ENCODE results near the gene HAUS8.
A peak's percentile ranks its signal among the peaks of the same experiment; 100 is the strongest.

HAUS8 gene

GRCh38 chr19:17069193-17069592 is 6.1 kb downstream of the HAUS8 start:
- peaks cover 42% of the 10 kb centered on the region for H3K36me3 Mint-ChIP-seq (ENCODE audit: low read depth)
- H3K4me1 Mint-ChIP-seq, result peaks cover 54% of the 10 kb centered on the region

GRCh38 chr19:17063428-17063827 is 11.8 kb downstream of the HAUS8 start:
- no peak for DNase-seq
- peaks cover 10% of the 10 kb centered on the region for H3K4me1 Mint-ChIP-seq
- H3K27me3 Mint-ChIP-seq (ENCODE audit: low read depth, poor library complexity), result peaks cover 2% of the 10 kb centered on the region
- H3K27ac Mint-ChIP-seq, result peak overlapping the region; percentile 53
- peaks cover 53% of the 10 kb centered on the region for H3K36me3 Mint-ChIP-seq (ENCODE audit: low read depth)
- no peaks in the 10 kb centered on the region for H3K9me3 Mint-ChIP-seq
- H3K4me3 Mint-ChIP-seq, result no peak overlapping the region
- TF ChIP-seq, protein P1, sequence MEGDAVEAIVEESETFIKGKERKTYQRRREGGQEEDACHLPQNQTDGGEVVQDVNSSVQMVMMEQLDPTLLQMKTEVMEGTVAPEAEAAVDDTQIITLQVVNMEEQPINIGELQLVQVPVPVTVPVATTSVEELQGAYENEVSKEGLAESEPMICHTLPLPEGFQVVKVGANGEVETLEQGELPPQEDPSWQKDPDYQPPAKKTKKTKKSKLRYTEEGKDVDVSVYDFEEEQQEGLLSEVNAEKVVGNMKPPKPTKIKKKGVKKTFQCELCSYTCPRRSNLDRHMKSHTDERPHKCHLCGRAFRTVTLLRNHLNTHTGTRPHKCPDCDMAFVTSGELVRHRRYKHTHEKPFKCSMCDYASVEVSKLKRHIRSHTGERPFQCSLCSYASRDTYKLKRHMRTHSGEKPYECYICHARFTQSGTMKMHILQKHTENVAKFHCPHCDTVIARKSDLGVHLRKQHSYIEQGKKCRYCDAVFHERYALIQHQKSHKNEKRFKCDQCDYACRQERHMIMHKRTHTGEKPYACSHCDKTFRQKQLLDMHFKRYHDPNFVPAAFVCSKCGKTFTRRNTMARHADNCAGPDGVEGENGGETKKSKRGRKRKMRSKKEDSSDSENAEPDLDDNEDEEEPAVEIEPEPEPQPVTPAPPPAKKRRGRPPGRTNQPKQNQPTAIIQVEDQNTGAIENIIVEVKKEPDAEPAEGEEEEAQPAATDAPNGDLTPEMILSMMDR (IDR thresholded peaks at IDR 0.05), result no peak

More at GRCh38 chr19:17069193-17069592, 6.1 kb downstream of the HAUS8 start:
- no peak overlapping the region for H3K4me3 Mint-ChIP-seq
- H3K9me3 Mint-ChIP-seq, result no peaks in the 10 kb centered on the region
- peak overlapping the region; percentile 27 for H3K27ac Mint-ChIP-seq
- no peak for DNase-seq
- H3K27me3 Mint-ChIP-seq (ENCODE audit: low read depth, poor library complexity), result peaks cover 2% of the 10 kb centered on the region
- TF ChIP-seq, protein P1 (IDR thresholded peaks at IDR 0.05), result no peak

DNA sequence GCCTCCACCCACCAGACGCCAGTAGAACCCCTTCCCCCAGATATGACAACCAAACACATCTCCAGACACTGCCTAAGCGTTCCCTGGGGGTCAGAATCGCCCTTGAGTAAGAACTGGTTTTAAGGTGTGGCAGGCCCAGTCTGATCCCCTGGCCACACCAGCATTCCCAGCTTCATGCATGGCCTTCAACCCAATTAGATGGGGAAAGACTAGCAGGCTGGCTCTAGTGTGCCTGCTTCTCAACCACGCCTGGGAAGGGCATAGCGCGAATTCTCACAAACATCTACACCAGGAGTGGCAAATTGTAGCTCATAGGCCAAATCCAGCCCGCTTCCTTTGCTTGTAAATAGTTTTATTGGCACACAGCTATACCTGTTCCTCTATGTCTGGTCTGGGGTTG is 13.6 kb downstream of the HAUS8 start:
- Mint-ChIP-seq H3K9me3 (no peaks in the 10 kb centered on the region), H3K27me3 (ENCODE audit: low read depth, poor library complexity) (peaks cover 2% of the 10 kb centered on the region), H3K4me3 (no peak overlapping the region), H3K4me1 (no peaks in the 10 kb centered on the region), H3K36me3 (ENCODE audit: low read depth) (peaks cover 52% of the 10 kb centered on the region), H3K27ac (no peak overlapping the region)
- TF ChIP-seq, protein P1 (IDR thresholded peaks at IDR 0.05), result no peak
- DNase-seq, result no peak

GRCh38 chr19:17061205-17061604 is 14.0 kb downstream of the HAUS8 start:
- TF ChIP-seq, protein P1 (IDR thresholded peaks at IDR 0.05), result no peak
- Mint-ChIP-seq H3K9me3 (no peaks in the 10 kb centered on the region), H3K36me3 (ENCODE audit: low read depth) (peaks cover 48% of the 10 kb centered on the region), H3K4me3 (no peak overlapping the region), H3K27ac (no peak overlapping the region), H3K27me3 (ENCODE audit: low read depth, poor library complexity) (peaks cover 2% of the 10 kb centered on the region), H3K4me1 (no peaks in the 10 kb centered on the region)
- no peak for DNase-seq

DNA sequence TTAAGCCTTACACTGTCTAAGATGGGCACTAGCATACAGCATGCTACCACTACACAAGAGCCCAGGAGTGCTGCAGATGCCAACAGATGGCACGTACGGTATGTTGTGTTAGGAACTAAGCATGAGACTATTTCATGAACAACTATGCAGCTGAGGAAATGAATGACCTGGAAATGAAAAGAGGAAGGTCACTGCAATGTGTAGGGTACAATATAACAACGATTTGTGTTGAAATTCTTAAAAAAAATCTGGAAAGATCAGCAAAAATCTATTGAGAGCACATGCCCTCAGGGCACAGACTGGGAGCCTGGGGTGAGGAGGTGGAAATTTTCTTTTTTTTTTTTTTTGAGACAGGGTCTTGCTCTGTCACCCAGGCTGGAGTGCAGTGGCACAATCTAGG is 14.4 kb downstream of the HAUS8 start:
- H3K4me1 Mint-ChIP-seq, result no peaks in the 10 kb centered on the region
- H3K36me3 Mint-ChIP-seq (ENCODE audit: low read depth), result peaks cover 46% of the 10 kb centered on the region
- H3K9me3 Mint-ChIP-seq, result no peaks in the 10 kb centered on the region
- no peak for DNase-seq
- TF ChIP-seq, protein P1 (IDR thresholded peaks at IDR 0.05), result no peak
- no peak overlapping the region for H3K27ac Mint-ChIP-seq
- no peak overlapping the region for H3K4me3 Mint-ChIP-seq
- H3K27me3 Mint-ChIP-seq (ENCODE audit: low read depth, poor library complexity), result peaks cover under 1% of the 10 kb centered on the region

- Mint-ChIP-seq H3K4me1 (no peaks in the 10 kb centered on the region), H3K27ac (no peak overlapping the region), H3K27me3 (ENCODE audit: low read depth, poor library complexity) (no peaks in the 10 kb centered on the region), H3K36me3 (ENCODE audit: low read depth) (peaks cover 32% of the 10 kb centered on the region), H3K9me3 (no peaks in the 10 kb centered on the region), H3K4me3 (no peak overlapping the region)
- no peak for DNase-seq
- TF ChIP-seq, protein P1 (IDR thresholded peaks at IDR 0.05), result no peak
Observed at GRCh38 chr19:17058236-17058635, 17.0 kb downstream of the HAUS8 start.
